Measurements from ENCODE around the gene LAPTM5. TPM values are rescaled to one million over a fixed set of nuclear protein-coding genes. Genes with fewer than 3 reads are reported as not detected.
A peak's percentile ranks its signal among the peaks of the same experiment; 100 is the strongest.

LAPTM5 gene
- total RNA-seq, 3 donors from 2014 or later = 41.3 to 130 (median 70.1) TPM

- Histone ChIP-seq H3K27ac (peak overlapping the region in 1 of 2 donors; percentile 55), H3K36me3 (no peaks in the 10 kb centered on the region), H3K4me1 (no peaks in the 10 kb centered on the region), H3K27me3 (no peaks in the 10 kb centered on the region), H3K9me3 (no peaks in the 10 kb centered on the region), H3K4me3 (no peak overlapping the region)
- intact Hi-C loops (cut with DNase I; ENCODE audit: low total_unique reads) = no loop called here
- TF ChIP-seq POLR2AphosphoS5 (IDR thresholded peaks at IDR 0.05) = no peak
- no peak for TF ChIP-seq CTCF (IDR thresholded peaks at IDR 0.05)
- no peak for TF ChIP-seq POLR2A (IDR thresholded peaks at IDR 0.05)
- DNase-seq (ENCODE audit: low spot score in 2 of 2) = peak in 1 of 2 donors; percentile 37
These were observed 9.4 kb downstream of the LAPTM5 start for GRCh38 chr1:30748098-30748698.

GRCh38 chr1:30747033-30748008, 10.3 kb downstream of the LAPTM5 start:
- Histone ChIP-seq H3K4me3 (no peak overlapping the region), H3K36me3 (no peaks in the 10 kb centered on the region), H3K27me3 (no peaks in the 10 kb centered on the region), H3K9me3 (no peaks in the 10 kb centered on the region), H3K27ac (peak overlapping the region in 1 of 2 donors; percentile 55), H3K4me1 (no peaks in the 10 kb centered on the region)
- no peak for DNase-seq (ENCODE audit: low spot score in 2 of 2)
- intact Hi-C loops (cut with DNase I; ENCODE audit: low total_unique reads) = no loop called here
- TF ChIP-seq POLR2AphosphoS5 (IDR thresholded peaks at IDR 0.05) (no peak), POLR2A (IDR thresholded peaks at IDR 0.05) (no peak), CTCF (IDR thresholded peaks at IDR 0.05) (no peak)

- H3K36me3 ChIP-seq = no peaks in the 10 kb centered on the region
- TF ChIP-seq POLR2AphosphoS5 (IDR thresholded peaks at IDR 0.05) (no peak), POLR2A (IDR thresholded peaks at IDR 0.05) (no peak), CTCF (IDR thresholded peaks at IDR 0.05) (no peak)
- H3K27ac ChIP-seq = peak overlapping the region in 1 of 2 donors; percentile 43
- no peak for DNase-seq (ENCODE audit: low spot score in 2 of 2)
- H3K27me3 ChIP-seq = no peaks in the 10 kb centered on the region
- intact Hi-C loops (cut with DNase I; ENCODE audit: low total_unique reads) = no loop called here
- H3K4me3 ChIP-seq = no peak overlapping the region
- H3K4me1 ChIP-seq = no peaks in the 10 kb centered on the region
- no peaks in the 10 kb centered on the region for H3K9me3 ChIP-seq
These were observed 11.2 kb downstream of the LAPTM5 start for GRCh38 chr1:30746212-30747032.

GRCh38 chr1:30745834-30746208, 11.8 kb downstream of the LAPTM5 start:
- Histone ChIP-seq H3K27ac (peak overlapping the region; percentile 30 to 43), H3K36me3 (no peaks in the 10 kb centered on the region), H3K4me3 (no peak overlapping the region), H3K27me3 (no peaks in the 10 kb centered on the region), H3K4me1 (no peaks in the 10 kb centered on the region), H3K9me3 (no peaks in the 10 kb centered on the region)
- TF ChIP-seq POLR2AphosphoS5 (IDR thresholded peaks at IDR 0.05) (no peak), CTCF (IDR thresholded peaks at IDR 0.05) (no peak), POLR2A (IDR thresholded peaks at IDR 0.05) (no peak)
- DNase-seq (ENCODE audit: low spot score in 2 of 2) = no peak
- intact Hi-C loops (cut with DNase I; ENCODE audit: low total_unique reads) = no loop called here
